Measurements from ENCODE around the gene GYS2. TPM values are rescaled to one million over a fixed set of nuclear protein-coding genes. Genes with fewer than 3 reads are reported as not detected.

The GYS2 gene
- total RNA-seq, 1 donor from 2014 or later = 0.08 TPM

DNA sequence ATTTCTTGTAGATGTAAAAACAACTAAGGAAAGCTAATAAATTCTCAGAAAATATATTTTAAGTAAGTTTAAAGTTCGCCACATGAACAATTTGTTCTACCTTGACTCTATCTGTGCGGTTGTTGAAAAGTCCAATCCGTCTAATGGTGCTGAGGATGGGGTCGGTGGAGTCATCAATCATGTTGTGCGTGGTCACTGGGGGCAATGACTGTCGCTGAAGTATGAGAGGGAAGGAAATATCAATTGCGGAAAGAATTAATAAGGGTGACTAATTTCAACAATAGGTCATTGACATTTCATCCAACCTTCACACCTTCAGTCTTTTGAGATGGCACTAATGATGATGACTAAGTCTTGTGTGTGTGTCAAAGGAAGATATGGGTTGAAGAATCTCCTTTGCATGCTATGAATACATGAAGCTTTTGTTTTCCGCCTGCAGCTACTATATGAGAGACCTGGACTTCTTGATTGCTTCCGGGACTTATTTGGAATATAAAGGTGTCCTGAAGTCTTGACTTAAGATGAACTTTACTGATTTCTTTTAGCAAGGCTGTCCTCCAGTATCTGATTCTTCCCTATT, 46.5 kb downstream of the GYS2 start:
- H3K36me3 Mint-ChIP-seq (ENCODE audit: low read depth, unreplicated experiment) = no peaks in the 10 kb centered on the region
- no peaks in the 10 kb centered on the region for H3K27me3 Mint-ChIP-seq (ENCODE audit: unreplicated experiment)
- H3K4me1 Mint-ChIP-seq (ENCODE audit: unreplicated experiment) = no peaks in the 10 kb centered on the region
- TF ChIP-seq, protein P1, sequence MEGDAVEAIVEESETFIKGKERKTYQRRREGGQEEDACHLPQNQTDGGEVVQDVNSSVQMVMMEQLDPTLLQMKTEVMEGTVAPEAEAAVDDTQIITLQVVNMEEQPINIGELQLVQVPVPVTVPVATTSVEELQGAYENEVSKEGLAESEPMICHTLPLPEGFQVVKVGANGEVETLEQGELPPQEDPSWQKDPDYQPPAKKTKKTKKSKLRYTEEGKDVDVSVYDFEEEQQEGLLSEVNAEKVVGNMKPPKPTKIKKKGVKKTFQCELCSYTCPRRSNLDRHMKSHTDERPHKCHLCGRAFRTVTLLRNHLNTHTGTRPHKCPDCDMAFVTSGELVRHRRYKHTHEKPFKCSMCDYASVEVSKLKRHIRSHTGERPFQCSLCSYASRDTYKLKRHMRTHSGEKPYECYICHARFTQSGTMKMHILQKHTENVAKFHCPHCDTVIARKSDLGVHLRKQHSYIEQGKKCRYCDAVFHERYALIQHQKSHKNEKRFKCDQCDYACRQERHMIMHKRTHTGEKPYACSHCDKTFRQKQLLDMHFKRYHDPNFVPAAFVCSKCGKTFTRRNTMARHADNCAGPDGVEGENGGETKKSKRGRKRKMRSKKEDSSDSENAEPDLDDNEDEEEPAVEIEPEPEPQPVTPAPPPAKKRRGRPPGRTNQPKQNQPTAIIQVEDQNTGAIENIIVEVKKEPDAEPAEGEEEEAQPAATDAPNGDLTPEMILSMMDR (IDR thresholded peaks at IDR 0.05; ENCODE audit: unreplicated experiment) = no peak
- H3K9me3 Mint-ChIP-seq (ENCODE audit: unreplicated experiment) = no peaks in the 10 kb centered on the region
- no peak overlapping the region for H3K27ac Mint-ChIP-seq (ENCODE audit: unreplicated experiment)
- no peak for DNase-seq (ENCODE audit: low spot score)
- H3K4me3 Mint-ChIP-seq (ENCODE audit: unreplicated experiment) = no peak overlapping the region

DNA sequence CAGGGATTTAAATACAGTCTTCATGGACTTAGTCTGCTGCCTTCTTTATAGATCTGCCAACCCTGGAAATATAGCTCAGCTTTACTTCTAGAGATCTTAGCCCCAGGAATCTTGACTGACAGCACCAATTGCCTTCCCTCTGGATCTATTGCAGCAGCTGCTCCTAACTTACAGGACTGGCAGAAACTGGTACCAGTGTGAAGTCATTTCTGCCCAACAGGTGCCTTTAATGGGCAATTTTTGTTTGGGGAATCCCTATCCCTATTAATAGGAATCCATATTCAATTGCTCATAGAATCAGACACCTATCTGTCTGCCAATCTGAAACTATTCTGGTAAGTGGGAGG, 51.3 kb downstream of the GYS2 start:
- TF ChIP-seq, protein P1 (IDR thresholded peaks at IDR 0.05; ENCODE audit: unreplicated experiment) = no peak
- Mint-ChIP-seq H3K4me1 (ENCODE audit: unreplicated experiment) (no peaks in the 10 kb centered on the region), H3K36me3 (ENCODE audit: low read depth, unreplicated experiment) (no peaks in the 10 kb centered on the region), H3K9me3 (ENCODE audit: unreplicated experiment) (no peaks in the 10 kb centered on the region), H3K27me3 (ENCODE audit: unreplicated experiment) (peaks cover 1% of the 10 kb centered on the region), H3K4me3 (ENCODE audit: unreplicated experiment) (no peak overlapping the region), H3K27ac (ENCODE audit: unreplicated experiment) (no peak overlapping the region)
- DNase-seq (ENCODE audit: low spot score) = no peak

DNA sequence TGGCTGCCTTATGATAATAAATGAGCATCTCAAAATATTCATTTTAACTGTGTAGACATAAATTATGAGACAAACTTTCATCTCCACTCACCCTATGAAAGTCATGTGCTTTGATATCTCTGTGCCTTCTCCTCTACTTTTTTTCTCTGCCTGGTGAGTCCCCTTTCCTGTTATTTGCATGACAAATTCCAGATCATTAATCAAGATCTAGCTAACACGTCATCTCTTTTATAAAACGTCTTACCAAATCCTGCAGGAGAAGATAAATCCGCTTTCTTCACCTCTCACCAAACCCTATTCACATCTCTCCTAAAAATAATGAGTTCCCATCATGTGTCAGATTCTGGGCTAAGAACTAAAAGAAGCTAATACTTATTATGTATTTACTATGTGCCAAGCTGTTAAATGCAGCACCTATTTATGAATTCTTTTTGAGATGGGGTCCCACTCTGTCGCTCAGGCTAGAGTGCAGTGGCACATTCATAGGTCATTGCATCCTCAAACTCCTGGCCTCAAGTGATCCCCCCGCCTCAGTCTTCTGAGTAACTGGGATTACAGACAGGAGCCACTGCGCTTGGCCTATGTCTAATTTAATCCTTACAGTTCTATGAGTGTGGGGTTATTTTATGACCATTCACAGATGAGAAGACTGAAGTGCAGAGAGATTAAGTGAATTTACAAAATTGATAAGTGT, 51.9 kb downstream of the GYS2 start:
- TF ChIP-seq, protein P1 (IDR thresholded peaks at IDR 0.05; ENCODE audit: unreplicated experiment) = no peak
- DNase-seq (ENCODE audit: low spot score) = no peak
- Mint-ChIP-seq H3K4me3 (ENCODE audit: unreplicated experiment) (no peak overlapping the region), H3K27ac (ENCODE audit: unreplicated experiment) (no peak overlapping the region), H3K27me3 (ENCODE audit: unreplicated experiment) (peaks cover 1% of the 10 kb centered on the region), H3K4me1 (ENCODE audit: unreplicated experiment) (no peaks in the 10 kb centered on the region), H3K36me3 (ENCODE audit: low read depth, unreplicated experiment) (no peaks in the 10 kb centered on the region), H3K9me3 (ENCODE audit: unreplicated experiment) (no peaks in the 10 kb centered on the region)

DNA sequence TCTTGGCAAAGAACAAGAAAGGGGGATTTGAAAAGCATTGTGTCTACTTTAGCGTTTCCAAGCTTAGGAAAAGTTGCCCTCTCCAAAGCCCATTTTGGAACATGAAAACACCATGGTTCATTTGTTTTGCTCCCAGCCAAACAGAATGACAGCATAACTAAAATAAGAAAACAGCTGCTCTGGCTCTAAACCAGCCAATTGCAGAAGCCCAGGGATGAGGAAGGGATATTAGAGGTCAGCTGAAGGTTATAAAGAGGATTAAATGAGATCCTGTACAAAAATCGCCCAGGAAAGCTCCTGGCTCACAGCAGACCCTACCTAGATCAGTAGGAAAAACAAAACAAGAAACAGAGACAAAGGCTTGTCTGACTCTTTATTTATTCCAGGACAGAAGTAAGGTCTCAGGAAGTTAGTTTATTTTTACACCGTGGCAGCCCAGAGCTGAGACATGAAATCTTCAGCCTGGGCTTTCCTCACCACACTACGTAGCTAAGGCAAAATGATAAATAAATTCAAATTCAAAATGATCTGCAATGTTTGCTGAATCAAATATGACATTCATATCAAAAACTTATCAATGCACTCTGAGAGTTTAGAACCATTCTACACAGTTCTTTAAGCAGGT, 52.7 kb downstream of the GYS2 start:
- H3K27ac Mint-ChIP-seq (ENCODE audit: unreplicated experiment) = no peak overlapping the region
- H3K4me3 Mint-ChIP-seq (ENCODE audit: unreplicated experiment) = no peak overlapping the region
- no peaks in the 10 kb centered on the region for H3K9me3 Mint-ChIP-seq (ENCODE audit: unreplicated experiment)
- no peaks in the 10 kb centered on the region for H3K36me3 Mint-ChIP-seq (ENCODE audit: low read depth, unreplicated experiment)
- DNase-seq (ENCODE audit: low spot score) = no peak
- TF ChIP-seq, protein P1 (IDR thresholded peaks at IDR 0.05; ENCODE audit: unreplicated experiment) = no peak
- no peaks in the 10 kb centered on the region for H3K4me1 Mint-ChIP-seq (ENCODE audit: unreplicated experiment)
- peaks cover 1% of the 10 kb centered on the region for H3K27me3 Mint-ChIP-seq (ENCODE audit: unreplicated experiment)

DNA sequence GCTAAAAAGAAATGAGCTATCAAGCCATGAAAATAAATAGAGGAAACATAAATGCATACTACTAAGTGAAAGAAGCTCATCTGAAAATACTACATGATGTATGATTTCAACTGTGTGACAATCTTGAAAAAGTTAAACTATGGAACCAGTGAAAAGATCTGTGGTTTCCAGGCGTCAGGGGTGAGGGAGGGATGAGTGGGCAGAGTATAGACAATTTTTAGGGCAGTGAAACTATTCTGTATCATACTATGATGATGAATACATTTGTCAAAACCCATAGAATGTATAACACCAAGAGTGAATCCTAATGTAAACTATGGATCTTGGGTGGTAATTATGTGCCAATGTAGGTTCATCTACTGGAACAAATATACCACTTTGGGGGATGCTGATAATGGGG, 57.2 kb downstream of the GYS2 start:
- Mint-ChIP-seq H3K36me3 (ENCODE audit: low read depth, unreplicated experiment) (no peaks in the 10 kb centered on the region), H3K27me3 (ENCODE audit: unreplicated experiment) (peaks cover 1% of the 10 kb centered on the region), H3K4me3 (ENCODE audit: unreplicated experiment) (no peak overlapping the region), H3K4me1 (ENCODE audit: unreplicated experiment) (no peaks in the 10 kb centered on the region), H3K27ac (ENCODE audit: unreplicated experiment) (no peak overlapping the region), H3K9me3 (ENCODE audit: unreplicated experiment) (no peaks in the 10 kb centered on the region)
- DNase-seq (ENCODE audit: low spot score) = no peak
- TF ChIP-seq, protein P1 (IDR thresholded peaks at IDR 0.05; ENCODE audit: unreplicated experiment) = no peak
